ENCODE data around the gene HAND1.

DNA sequence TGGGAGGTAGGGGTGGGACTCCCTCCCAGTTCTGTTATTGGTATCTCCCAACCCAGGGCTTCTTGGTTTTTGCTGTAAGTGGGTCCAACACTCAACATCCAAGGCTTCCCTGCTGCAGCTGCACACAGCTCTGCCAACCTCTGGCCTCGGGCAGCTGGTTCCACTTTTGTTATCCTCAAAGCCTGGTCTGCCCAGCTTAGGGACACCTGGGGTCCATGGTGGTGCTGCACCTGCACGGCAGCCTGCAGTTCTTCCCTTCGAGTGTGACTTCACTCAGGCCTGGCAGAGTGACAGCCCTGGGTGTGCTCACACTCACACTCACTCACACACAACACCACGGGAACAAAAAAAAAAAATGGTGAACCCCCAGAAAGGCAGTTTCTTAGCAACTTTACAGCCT lies 47.6 kb downstream of the HAND1 start:
- TF ChIP-seq, protein P1, sequence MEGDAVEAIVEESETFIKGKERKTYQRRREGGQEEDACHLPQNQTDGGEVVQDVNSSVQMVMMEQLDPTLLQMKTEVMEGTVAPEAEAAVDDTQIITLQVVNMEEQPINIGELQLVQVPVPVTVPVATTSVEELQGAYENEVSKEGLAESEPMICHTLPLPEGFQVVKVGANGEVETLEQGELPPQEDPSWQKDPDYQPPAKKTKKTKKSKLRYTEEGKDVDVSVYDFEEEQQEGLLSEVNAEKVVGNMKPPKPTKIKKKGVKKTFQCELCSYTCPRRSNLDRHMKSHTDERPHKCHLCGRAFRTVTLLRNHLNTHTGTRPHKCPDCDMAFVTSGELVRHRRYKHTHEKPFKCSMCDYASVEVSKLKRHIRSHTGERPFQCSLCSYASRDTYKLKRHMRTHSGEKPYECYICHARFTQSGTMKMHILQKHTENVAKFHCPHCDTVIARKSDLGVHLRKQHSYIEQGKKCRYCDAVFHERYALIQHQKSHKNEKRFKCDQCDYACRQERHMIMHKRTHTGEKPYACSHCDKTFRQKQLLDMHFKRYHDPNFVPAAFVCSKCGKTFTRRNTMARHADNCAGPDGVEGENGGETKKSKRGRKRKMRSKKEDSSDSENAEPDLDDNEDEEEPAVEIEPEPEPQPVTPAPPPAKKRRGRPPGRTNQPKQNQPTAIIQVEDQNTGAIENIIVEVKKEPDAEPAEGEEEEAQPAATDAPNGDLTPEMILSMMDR (IDR thresholded peaks at IDR 0.05; ENCODE audit: insufficient read depth, low read length), result no peak
- TF ChIP-seq GABPA (IDR thresholded peaks at IDR 0.05; ENCODE audit: low read depth), result no peak
- TF ChIP-seq, protein P2, sequence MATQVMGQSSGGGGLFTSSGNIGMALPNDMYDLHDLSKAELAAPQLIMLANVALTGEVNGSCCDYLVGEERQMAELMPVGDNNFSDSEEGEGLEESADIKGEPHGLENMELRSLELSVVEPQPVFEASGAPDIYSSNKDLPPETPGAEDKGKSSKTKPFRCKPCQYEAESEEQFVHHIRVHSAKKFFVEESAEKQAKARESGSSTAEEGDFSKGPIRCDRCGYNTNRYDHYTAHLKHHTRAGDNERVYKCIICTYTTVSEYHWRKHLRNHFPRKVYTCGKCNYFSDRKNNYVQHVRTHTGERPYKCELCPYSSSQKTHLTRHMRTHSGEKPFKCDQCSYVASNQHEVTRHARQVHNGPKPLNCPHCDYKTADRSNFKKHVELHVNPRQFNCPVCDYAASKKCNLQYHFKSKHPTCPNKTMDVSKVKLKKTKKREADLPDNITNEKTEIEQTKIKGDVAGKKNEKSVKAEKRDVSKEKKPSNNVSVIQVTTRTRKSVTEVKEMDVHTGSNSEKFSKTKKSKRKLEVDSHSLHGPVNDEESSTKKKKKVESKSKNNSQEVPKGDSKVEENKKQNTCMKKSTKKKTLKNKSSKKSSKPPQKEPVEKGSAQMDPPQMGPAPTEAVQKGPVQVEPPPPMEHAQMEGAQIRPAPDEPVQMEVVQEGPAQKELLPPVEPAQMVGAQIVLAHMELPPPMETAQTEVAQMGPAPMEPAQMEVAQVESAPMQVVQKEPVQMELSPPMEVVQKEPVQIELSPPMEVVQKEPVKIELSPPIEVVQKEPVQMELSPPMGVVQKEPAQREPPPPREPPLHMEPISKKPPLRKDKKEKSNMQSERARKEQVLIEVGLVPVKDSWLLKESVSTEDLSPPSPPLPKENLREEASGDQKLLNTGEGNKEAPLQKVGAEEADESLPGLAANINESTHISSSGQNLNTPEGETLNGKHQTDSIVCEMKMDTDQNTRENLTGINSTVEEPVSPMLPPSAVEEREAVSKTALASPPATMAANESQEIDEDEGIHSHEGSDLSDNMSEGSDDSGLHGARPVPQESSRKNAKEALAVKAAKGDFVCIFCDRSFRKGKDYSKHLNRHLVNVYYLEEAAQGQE (IDR thresholded peaks at IDR 0.05; ENCODE audit: insufficient replicate concordance, low read depth), result no peak
- no peak for TF ChIP-seq POLR2AphosphoS5 (IDR thresholded peaks at IDR 0.05; ENCODE audit: low read depth)

Data from HL-60 (cell line).